ENCODE data around the gene CST4. TPM values are rescaled to one million over a fixed set of nuclear protein-coding genes. Genes with fewer than 3 reads are reported as not detected.
"Not testable (repeated sequence)": the region's sequence is repeated elsewhere in the genome, so short reads cannot be mapped to it uniquely, and the experiment has no call there.

The CST4 gene
- total RNA-seq, 1 experiment from 2014 or later = not detected

DNA sequence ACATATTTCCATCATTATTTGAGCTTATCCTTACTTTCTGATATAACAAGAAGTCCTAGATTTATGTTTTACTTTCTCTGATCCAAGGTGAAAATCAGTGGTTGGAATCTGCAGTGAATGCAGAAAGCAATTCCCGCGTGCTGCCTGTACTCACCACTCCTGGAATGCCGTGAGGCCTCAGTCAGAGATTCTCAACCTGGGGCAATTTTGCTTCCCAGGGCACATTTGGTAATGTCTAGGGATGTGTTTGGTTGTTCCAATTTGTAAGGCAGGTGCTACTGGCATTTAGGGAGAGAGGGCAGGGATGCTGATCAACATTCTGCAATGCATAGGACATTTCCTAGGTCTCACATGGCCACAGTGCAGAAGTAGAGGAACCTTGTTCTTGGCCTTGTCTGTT is 23.9 kb downstream of the CST4 start:
- DNase-seq = no peak
- no peak overlapping the region for H3K27ac Mint-ChIP-seq (ENCODE audit: unreplicated experiment)
- no peak overlapping the region for H3K4me3 Mint-ChIP-seq (ENCODE audit: low read depth, unreplicated experiment)
- peaks cover 6% of the 10 kb centered on the region for H3K4me1 Mint-ChIP-seq (ENCODE audit: low read depth, unreplicated experiment)
- TF ChIP-seq, protein P1, sequence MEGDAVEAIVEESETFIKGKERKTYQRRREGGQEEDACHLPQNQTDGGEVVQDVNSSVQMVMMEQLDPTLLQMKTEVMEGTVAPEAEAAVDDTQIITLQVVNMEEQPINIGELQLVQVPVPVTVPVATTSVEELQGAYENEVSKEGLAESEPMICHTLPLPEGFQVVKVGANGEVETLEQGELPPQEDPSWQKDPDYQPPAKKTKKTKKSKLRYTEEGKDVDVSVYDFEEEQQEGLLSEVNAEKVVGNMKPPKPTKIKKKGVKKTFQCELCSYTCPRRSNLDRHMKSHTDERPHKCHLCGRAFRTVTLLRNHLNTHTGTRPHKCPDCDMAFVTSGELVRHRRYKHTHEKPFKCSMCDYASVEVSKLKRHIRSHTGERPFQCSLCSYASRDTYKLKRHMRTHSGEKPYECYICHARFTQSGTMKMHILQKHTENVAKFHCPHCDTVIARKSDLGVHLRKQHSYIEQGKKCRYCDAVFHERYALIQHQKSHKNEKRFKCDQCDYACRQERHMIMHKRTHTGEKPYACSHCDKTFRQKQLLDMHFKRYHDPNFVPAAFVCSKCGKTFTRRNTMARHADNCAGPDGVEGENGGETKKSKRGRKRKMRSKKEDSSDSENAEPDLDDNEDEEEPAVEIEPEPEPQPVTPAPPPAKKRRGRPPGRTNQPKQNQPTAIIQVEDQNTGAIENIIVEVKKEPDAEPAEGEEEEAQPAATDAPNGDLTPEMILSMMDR (IDR thresholded peaks at IDR 0.05; ENCODE audit: unreplicated experiment) = no peak
- intact Hi-C loops (cut with micrococcal nuclease; ENCODE audit: unreplicated experiment) = loop anchor here (5.0 kb wide), 1 partner anchor 223 kb away; no protein-coding TSS in a partner anchor
- no TSS peak for BruUV-seq (replicated peaks)
- H3K9me3 Mint-ChIP-seq (ENCODE audit: low read depth, unreplicated experiment) = no peaks in the 10 kb centered on the region
- H3K36me3 Mint-ChIP-seq (ENCODE audit: insufficient read depth, unreplicated experiment) = no peaks in the 10 kb centered on the region
- CTCF ChIA-PET = no interaction called here
- no peaks in the 10 kb centered on the region for H3K27me3 Mint-ChIP-seq (ENCODE audit: unreplicated experiment)

GRCh38 chr20:23664046-23664445 is 24.8 kb downstream of the CST4 start:
- BruUV-seq (replicated peaks); CTCF ChIA-PET; DNase-seq; H3K9me3 Mint-ChIP-seq (ENCODE audit: low read depth, unreplicated experiment); H3K4me3 Mint-ChIP-seq (ENCODE audit: low read depth, unreplicated experiment); H3K27me3 Mint-ChIP-seq (ENCODE audit: unreplicated experiment); H3K36me3 Mint-ChIP-seq (ENCODE audit: insufficient read depth, unreplicated experiment); H3K27ac Mint-ChIP-seq (ENCODE audit: unreplicated experiment): not testable (repeated sequence)
- intact Hi-C loops (cut with micrococcal nuclease; ENCODE audit: unreplicated experiment) = loop anchor here (5.0 kb wide), 1 partner anchor 222 kb away; no protein-coding TSS in a partner anchor
- peaks cover 15% of the 10 kb centered on the region for H3K4me1 Mint-ChIP-seq (ENCODE audit: low read depth, unreplicated experiment)

- no peak overlapping the region for H3K27ac Mint-ChIP-seq (ENCODE audit: unreplicated experiment)
- BruUV-seq (replicated peaks) = no TSS peak
- intact Hi-C loops (cut with micrococcal nuclease; ENCODE audit: unreplicated experiment) = loop anchor here (5.0 kb wide), 1 partner anchor 221 kb away; no protein-coding TSS in a partner anchor
- peaks cover 15% of the 10 kb centered on the region for H3K4me1 Mint-ChIP-seq (ENCODE audit: low read depth, unreplicated experiment)
- no peaks in the 10 kb centered on the region for H3K36me3 Mint-ChIP-seq (ENCODE audit: insufficient read depth, unreplicated experiment)
- no peak overlapping the region for H3K4me3 Mint-ChIP-seq (ENCODE audit: low read depth, unreplicated experiment)
- no peaks in the 10 kb centered on the region for H3K27me3 Mint-ChIP-seq (ENCODE audit: unreplicated experiment)
- TF ChIP-seq, protein P1 (IDR thresholded peaks at IDR 0.05; ENCODE audit: unreplicated experiment) = no peak
- CTCF ChIA-PET = no interaction called here
- no peaks in the 10 kb centered on the region for H3K9me3 Mint-ChIP-seq (ENCODE audit: low read depth, unreplicated experiment)
- no peak for DNase-seq
Observed at GRCh38 chr20:23663180-23663579, 25.7 kb downstream of the CST4 start.

DNA sequence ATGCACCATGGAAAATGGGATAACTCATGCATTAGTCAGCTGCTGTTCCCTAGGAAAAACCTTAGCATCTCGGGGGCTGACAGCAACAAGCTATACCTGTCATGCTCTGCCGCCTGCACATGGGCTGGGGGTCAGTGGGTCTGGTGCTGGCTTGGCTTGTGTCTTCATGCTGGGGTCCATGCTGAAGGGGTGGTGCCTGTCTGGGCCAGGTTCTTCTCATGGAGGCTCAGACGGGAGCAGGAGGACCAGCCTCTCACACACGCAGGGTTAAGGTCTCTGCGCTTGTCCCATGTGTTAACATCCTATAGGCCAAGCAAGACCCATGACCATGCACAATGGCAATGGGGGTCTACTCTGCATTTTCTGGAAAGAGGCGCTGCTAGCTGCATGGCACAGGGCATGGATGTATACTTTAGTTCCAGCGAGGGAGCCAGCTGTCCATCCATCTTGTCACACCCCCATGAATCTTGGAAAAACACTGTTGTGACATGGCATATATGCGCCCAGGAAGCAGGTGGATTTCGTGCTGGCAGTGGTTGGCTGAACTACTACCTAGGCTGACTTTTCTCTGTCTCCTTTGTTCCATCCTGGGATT is 26.5 kb downstream of the CST4 start:
- CTCF ChIA-PET = no interaction called here
- H3K9me3 Mint-ChIP-seq (ENCODE audit: low read depth, unreplicated experiment) = no peaks in the 10 kb centered on the region
- no peaks in the 10 kb centered on the region for H3K36me3 Mint-ChIP-seq (ENCODE audit: insufficient read depth, unreplicated experiment)
- peaks cover 15% of the 10 kb centered on the region for H3K4me1 Mint-ChIP-seq (ENCODE audit: low read depth, unreplicated experiment)
- DNase-seq = no peak
- H3K4me3 Mint-ChIP-seq (ENCODE audit: low read depth, unreplicated experiment) = no peak overlapping the region
- BruUV-seq (replicated peaks) = no TSS peak
- no peaks in the 10 kb centered on the region for H3K27me3 Mint-ChIP-seq (ENCODE audit: unreplicated experiment)
- intact Hi-C loops (cut with micrococcal nuclease; ENCODE audit: unreplicated experiment) = loop anchor here (5.0 kb wide), 1 partner anchor 220 kb away; no protein-coding TSS in a partner anchor
- TF ChIP-seq, protein P1 (IDR thresholded peaks at IDR 0.05; ENCODE audit: unreplicated experiment) = no peak
- H3K27ac Mint-ChIP-seq (ENCODE audit: unreplicated experiment) = no peak overlapping the region

DNA sequence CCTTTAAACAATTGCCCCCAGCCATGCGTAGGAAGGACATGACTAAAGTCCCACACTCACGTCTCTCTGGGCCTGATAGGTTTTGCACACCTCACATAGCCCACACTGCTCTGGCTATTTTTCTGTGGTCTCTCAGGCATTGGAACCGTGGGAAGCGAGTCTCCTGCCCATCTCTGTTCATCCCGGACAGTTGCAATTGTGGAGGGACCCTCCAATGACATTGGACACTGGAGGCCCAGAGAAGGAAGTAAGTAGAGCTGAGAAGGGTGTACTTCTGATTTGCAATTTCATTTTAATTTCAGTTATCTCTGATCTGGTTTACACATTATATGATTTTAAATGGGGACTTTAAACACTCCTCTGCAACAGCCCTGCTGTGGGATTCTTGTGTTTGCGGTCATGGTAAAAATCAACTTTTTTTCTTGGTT is 27.8 kb downstream of the CST4 start:
- CTCF ChIA-PET = no interaction called here
- H3K27ac Mint-ChIP-seq (ENCODE audit: unreplicated experiment) = no peak overlapping the region
- TF ChIP-seq, protein P1 (IDR thresholded peaks at IDR 0.05; ENCODE audit: unreplicated experiment) = no peak

More for the DNA sequence above, 27.8 kb downstream of the CST4 start:
- no peak for DNase-seq
- Mint-ChIP-seq H3K4me1 (ENCODE audit: low read depth, unreplicated experiment) (peaks cover 15% of the 10 kb centered on the region), H3K9me3 (ENCODE audit: low read depth, unreplicated experiment) (no peaks in the 10 kb centered on the region), H3K4me3 (ENCODE audit: low read depth, unreplicated experiment) (no peak overlapping the region), H3K27me3 (ENCODE audit: unreplicated experiment) (no peaks in the 10 kb centered on the region), H3K36me3 (ENCODE audit: insufficient read depth, unreplicated experiment) (no peaks in the 10 kb centered on the region)
- intact Hi-C loops (cut with micrococcal nuclease; ENCODE audit: unreplicated experiment) = loop anchor here (5.0 kb wide), 1 partner anchor 219 kb away; no protein-coding TSS in a partner anchor
- BruUV-seq (replicated peaks) = no TSS peak

Measured in Calu3 (cell line).